ENCODE data around the gene ACER2.
"Not testable (repeated sequence)": the region's sequence is repeated elsewhere in the genome, so short reads cannot be mapped to it uniquely, and the experiment has no call there.

ACER2 gene

DNA sequence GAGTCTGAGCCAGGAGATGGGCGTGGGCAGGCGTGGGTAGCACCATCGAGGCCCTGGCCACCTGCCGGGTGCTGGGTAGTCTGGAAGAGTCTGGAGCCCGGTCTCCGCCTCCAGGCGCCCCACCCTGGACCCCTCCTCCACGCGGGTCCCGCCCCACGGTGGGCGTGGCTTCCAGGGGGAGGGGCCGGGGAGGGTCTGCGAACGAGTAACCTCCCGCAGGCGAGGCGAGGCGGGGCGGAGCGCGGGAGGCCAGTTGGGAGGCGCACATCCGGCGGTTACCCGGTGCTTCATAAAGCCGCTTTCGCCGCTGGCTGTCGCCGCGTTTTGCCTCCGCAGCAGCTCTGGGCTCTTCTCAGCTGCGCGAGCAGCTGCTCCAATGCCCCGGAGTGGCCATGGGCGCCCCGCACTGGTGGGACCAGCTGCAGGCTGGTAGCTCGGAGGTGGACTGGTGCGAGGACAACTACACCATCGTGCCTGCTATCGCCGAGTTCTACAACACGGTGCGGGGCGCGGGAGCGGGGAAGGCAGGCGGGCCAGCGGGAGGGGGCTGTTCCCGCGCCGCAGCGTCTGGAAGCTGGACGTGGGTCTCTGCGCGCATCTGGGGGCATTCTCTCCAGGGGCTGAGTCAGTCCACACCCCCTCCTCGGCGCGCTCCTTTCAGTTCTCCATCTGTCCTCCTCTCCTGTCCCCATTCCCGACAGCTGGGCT is at the start of gene ACER2:
Gene ACER2 (plus strand): TSS at position 317 of the 708 bp plus-strand sequence. CDS start 76 bp downstream, at position 393.
- FAIRE-seq = no peak

DNA sequence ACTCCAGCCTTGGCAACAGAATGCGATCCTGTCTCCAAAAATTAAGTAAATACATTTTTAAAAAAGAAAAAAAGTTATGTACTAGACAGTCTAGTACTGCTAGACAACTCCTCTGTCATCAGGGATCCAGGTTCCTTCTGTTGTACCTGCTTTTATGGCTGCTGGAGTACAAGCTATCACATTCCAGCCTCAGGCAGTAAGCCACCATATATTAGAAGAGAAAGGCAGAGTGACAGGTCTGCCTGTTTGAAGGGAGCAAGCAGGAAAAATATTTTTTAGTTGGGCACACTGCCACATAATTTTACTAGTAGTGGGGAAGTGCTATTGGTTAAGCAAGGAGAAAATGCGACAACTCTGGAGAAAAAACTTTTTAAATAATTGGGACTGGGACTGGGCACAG is 39.7 kb upstream of the ACER2 start:
- FAIRE-seq = no peak

- peak; percentile 62 for FAIRE-seq
Measured at GRCh38 chr9:19371942-19372341, 36.9 kb upstream of the ACER2 start.

- FAIRE-seq = peak; percentile 20
Measured at GRCh38 chr9:19372567-19372966, 36.2 kb upstream of the ACER2 start.

DNA sequence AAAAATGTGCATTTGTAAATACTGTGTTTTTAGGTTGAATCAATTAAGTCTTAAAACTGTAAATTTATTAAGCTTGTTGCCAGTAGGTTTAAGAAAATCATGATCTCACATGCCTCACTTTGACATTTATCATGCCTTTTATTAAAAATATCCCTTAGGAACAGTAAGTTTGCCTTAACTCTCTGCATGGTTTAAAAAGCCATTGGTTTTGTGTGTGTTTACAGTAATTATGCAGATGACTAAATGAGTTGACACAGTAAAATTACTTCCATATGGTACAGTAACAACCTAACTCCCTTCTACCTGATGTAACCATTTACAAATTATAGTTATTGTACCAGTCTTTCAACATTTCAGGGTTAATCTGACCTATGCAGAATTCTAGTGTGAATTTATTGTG is 35.3 kb upstream of the ACER2 start:
- no peak for FAIRE-seq

DNA sequence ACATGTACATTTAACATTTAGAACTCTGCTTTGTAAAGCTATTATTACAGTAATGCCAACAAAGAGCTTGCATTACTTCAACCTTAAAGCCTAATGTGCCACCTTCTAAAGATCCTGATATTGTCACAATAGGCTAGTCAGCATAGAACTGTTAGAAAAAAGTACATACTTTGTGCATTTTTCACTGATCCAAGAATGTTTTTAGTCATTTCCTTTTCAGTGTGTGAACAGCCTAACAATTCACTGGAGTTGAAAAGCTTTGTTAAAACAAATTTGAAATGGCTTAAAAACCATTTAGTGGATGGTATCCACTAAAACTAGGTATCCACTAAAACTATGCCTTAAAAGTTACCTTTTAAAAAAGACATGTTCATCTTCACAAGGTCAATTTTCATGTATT is 33.3 kb upstream of the ACER2 start:
- FAIRE-seq = no peak

DNA sequence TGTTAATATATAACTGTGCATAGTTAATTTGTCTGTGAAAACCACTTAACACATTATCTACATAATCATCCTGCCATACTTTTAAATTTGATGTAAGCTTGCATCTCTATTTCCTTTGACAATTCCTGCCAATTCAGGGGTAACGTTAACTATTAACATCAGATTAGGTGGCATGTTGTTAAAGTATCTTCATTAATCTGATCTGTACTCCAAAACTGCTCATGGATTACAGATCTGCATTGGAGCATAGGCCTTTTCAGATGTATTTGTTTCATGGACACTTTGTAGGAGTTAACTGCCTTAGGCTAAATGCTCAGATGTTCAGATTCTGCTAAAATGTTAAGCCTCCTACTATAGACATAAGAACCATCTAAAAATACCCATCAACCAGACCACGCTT is 31.9 kb upstream of the ACER2 start:
- FAIRE-seq = no peak

DNA sequence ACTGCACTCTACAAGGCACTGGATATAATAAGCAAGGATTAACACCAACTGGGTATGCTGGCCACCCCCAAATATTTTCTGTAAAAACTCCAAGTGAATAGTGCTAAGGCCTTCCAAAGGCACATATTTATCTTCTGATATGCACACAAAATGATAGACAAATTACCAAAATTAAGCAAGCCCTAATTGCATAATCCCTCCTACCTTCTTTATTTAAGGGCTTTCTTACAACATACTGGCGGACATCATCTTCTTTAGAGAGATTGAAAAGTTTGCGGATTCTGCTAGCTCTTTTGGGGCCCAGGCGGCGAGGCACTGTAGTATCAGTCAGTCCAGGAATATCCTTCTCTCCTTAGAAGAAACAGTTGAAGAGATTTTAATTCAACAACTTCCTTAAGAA is 30.6 kb upstream of the ACER2 start:
- no peak for FAIRE-seq

DNA sequence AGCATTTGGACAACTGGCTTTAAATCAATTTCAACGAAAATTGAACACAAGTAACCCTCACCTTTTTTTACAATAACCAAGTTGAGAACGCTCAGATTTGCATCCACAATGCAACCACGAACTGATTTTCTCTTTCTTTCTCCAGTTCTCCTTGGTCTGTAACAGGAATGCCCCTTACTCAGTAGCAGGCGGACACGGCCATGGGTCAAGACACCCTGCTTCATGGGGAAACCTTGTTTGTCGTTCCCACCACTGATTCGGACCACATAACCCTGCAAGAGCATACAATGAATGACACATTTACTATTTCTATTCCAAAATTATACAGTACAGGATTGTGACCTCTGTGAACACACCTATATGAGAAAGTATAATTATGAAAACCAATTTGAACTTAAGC is 30.2 kb upstream of the ACER2 start:
- FAIRE-seq = no peak

DNA sequence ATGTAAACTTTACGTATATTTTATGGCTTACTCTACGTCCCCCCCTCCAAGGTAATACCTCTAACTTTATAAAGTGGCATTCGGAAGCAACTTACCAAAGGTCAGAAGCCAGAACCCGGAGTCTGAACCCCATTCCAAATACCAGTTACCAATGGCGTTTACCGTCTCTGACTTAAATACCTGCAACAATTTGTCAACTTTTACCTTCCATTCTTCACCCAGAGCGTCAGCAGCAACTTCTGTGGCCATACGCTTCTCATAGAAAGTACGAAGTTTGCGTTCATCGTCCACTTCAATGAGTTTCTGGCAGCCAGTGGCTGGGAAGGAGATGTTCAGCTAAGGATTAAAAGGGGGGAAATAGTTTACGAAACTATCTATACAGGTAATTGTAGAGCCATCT is 29.5 kb upstream of the ACER2 start:
- FAIRE-seq = no peak

- no peak for FAIRE-seq
Measured at GRCh38 chr9:19379697-19380046, 29.1 kb upstream of the ACER2 start.

DNA sequence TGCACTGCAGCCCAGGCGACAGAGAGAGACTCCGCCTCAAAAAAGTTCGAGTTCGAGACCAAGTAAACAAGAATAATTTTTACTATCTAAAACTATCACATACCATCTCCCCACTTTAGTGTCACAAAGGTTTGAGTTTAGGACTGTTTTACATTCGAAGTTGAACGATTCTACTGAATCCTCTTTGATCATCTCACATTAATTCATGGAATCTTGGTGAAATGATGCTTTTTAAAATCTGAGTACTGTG is 28.1 kb upstream of the ACER2 start:
- no peak for FAIRE-seq

GRCh38 chr9:19381656-19382055 is 27.2 kb upstream of the ACER2 start:
- FAIRE-seq = no peak

DNA sequence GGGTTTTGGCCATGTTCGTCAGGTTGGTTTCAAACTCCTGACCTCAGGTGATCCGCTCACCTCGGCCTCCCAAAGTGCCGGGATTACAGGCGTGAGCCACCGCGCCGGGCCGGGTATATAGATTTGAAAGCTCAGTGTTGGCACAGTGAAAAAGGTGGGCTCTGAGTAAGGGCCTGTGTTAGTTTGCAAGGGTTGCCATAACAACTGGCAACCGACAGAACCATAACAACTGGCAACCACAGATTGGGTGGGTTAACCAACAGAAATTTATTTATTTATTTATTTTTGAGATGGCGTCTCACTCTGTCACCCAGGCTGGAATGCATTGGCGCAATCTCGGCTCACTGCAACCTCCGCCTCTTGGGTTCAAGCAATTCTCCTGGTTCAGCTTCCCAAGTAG is 23.6 kb upstream of the ACER2 start:
- not testable (repeated sequence) for FAIRE-seq

GRCh38 chr9:19385786-19386501 is 22.9 kb upstream of the ACER2 start:
- FAIRE-seq = no peak

GRCh38 chr9:19386502-19387044 is 22.2 kb upstream of the ACER2 start:
- no peak for FAIRE-seq

DNA sequence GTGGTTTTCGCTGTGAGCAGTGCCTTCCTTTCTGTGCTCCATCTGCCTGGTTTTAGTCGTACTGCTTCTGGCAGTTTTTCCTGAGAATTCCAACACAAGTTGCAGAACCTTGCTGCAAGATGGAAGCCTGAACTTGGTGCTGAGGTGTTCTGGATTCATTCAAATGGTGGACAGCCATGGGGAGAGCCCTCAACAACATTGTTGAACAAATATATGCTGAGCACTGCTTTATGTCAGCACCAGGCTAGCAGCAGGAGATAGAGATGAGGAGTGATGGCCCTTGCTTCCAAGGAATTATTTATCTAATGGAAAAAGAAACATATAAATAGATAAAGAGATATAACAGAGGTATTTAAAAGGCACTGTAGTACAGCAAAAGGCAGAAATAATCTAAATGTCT is 21.5 kb upstream of the ACER2 start:
- FAIRE-seq = no peak

GRCh38 chr9:19389539-19389938 is 19.3 kb upstream of the ACER2 start:
- not testable (repeated sequence) for FAIRE-seq

DNA sequence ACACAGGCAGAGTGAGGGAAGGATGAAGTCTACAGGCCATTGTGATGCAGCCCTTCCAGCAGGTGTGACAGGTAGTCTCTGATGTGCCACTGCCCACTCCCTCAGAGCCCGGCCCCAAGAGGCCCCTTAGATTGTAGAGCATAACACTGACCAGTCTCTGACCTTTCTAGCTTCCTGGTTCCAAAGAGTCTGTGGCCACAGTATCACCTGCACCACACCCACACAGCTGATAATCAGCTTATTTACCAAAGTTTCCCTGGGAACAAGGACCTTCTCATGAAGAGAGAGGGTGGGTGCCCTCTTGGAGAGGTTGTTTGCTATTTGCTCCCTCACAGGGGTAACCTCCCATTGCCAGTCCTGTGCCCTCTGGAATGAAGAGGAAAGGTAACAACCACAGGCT is 11.0 kb upstream of the ACER2 start:
- FAIRE-seq = no peak

DNA sequence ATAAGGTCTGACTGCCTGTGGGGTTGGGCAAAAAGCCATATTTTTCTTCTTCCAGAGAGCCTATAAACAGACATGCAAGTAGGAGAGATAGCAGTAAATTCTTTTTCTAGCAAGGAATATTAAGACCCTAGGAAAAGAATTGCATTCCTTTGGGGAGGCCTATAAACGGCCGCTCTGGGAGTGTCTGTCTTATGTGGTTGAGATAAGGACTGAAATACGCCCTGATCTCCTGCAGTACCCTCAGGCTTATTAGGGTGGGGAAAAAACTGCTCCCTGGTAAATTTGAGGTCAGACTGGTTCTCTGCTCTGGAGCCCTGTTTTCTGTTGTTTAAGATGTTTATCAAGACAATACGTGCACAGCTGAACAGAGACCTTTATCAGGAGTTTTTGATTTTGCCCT is 5.6 kb upstream of the ACER2 start:
- not testable (repeated sequence) for FAIRE-seq

- FAIRE-seq = no peak
Measured at GRCh38 chr9:19404283-19405075, 4.3 kb upstream of the ACER2 start.

GRCh38 chr9:19405771-19406170 is 3.0 kb upstream of the ACER2 start:
- FAIRE-seq = no peak

GRCh38 chr9:19408316-19408692 is 505 bp upstream of the ACER2 start:
- FAIRE-seq = no peak
